Activated CD4-positive, alpha-beta memory T cell treated with anti-CD3 and anti-CD28 coated beads for 36 hours (primary cell): ENCODE data around the gene UBR1. TPM values are rescaled to one million over a fixed set of nuclear protein-coding genes. Genes with fewer than 3 reads are reported as not detected.
"Not testable (repeated sequence)": the region's sequence is repeated elsewhere in the genome, so short reads cannot be mapped to it uniquely, and the experiment has no call there.

Experiments used
- CTCF ChIA-PET: fragments of 350-600 bp; sonication (Branson Sonifier 250); formaldehyde crosslinking; loops from one replicate; lab custom pipeline; 2021; ENCODE audit warnings: antibody characterized with exemption, inconsistent platforms; lab: Charles Lee
- POLR2A ChIA-PET: fragments of 350-600 bp; sonication (Branson Sonifier 250); formaldehyde crosslinking; loops from one replicate; lab custom pipeline; 2021; ENCODE audit warnings: antibody characterized with exemption; lab: Charles Lee
- DNase-seq: peaks from one replicate; pipeline ENCODE4 v3.0.0-alpha.2; 2020
- H3K27ac Mint-ChIP-seq: one replicate; pipeline ENCODE4 v1.8.0; 2021; ENCODE audit warnings: mixed read lengths
- H3K27me3 Mint-ChIP-seq: one replicate; pipeline ENCODE4 v1.8.0; 2021; ENCODE audit warnings: mixed read lengths
- H3K36me3 Mint-ChIP-seq: one replicate; pipeline ENCODE4 v1.8.0; 2021; ENCODE audit warnings: mixed read lengths
- H3K4me1 Mint-ChIP-seq: one replicate; pipeline ENCODE4 v1.8.0; 2021; ENCODE audit warnings: low read depth, mixed read lengths
- H3K4me3 Mint-ChIP-seq: one replicate; pipeline ENCODE4 v1.8.0; 2021; ENCODE audit warnings: mild to moderate bottlenecking, mixed read lengths
- H3K9me3 Mint-ChIP-seq: one replicate; pipeline ENCODE4 v1.8.0; 2021; ENCODE audit warnings: mixed read lengths
- intact Hi-C: fragments of 100-400 bp; cut with micrococcal nuclease; formaldehyde crosslinking; loops from one replicate; pipeline ENCODE4 v1.15.1; 2023
- total RNA-seq, 2 experiments: library from RNA; stranded (reverse); gene quantifications; one replicate each; pipeline ENCODE4 v1.2.3, GENCODE V29; 2021

UBR1 gene
- total RNA-seq, 2 experiments from 2014 or later, result 24.5 to 29.7 TPM

DNA sequence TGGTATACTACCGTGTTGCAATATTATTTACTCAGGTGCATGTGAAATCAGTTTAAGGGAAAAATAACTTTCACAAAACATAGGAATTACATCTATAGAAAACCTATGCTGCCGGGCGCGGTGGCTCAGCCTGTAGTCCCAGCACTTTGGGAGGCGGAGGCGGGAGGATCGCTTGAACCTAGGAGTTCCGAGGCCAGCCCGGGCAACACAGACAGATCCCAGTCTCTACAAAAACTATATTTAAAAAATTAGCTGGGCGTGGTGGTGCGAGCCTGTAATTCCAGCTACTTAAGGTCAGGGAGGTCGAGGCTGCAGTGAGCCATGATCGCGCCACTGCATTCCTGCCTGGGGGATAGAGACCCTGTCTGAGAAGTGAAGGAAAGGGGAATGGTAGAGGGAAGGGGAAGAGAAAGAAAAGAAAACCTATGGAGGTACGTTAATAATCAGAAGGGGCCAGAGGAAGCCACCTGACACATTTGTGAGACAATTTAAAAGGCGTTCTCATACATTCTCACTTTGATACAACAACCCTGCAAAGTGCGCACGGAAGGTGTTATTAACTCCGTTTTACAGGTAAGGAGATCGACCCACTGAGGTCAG lies 27.1 kb upstream of the UBR1 start:
- Mint-ChIP-seq H3K4me3 (peak overlapping the region; percentile 84), H3K9me3 (peaks cover 5% of the 10 kb centered on the region), H3K27me3 (peaks cover 4% of the 10 kb centered on the region), H3K27ac (peak overlapping the region; percentile 71), H3K4me1 (peaks cover 16% of the 10 kb centered on the region), H3K36me3 (peaks cover 6% of the 10 kb centered on the region)
- intact Hi-C loops, result loop anchor here (1.0 to 5.0 kb wide), 3 partner anchors 10 to 54 kb away; partner anchors contain the start of gene CCNDBP1
- DNase-seq, result no peak
- ChIA-PET POLR2A (interaction anchor here (0.7 kb wide), 1 partner anchor 551 kb away, joined by 3 read pairs; no protein-coding TSS in a partner anchor), CTCF (interaction anchor here (2.3 kb wide), 1 partner anchor 10 kb away, joined by 6 read pairs; no protein-coding TSS in a partner anchor)

DNA sequence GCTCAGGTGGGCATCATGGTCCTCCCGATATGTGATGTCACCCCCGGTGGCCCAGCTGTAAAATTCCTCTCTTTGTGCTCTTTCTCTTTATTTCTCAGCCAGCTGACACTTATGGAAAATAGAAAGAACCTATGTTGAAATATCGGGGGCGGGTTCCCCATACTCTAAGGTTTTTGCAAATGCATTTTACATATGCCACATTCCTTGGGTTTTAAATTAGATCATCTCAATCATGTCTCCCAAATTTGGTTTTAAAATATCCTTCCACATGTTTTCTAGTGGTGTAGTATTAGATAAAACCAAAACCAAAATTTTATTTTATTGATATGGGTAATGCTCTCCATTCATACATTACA lies 23.1 kb upstream of the UBR1 start:
- Mint-ChIP-seq H3K9me3 (peaks cover 5% of the 10 kb centered on the region), H3K36me3 (no peaks in the 10 kb centered on the region), H3K27ac (no peak overlapping the region), H3K4me3 (no peak overlapping the region), H3K4me1 (peaks cover 5% of the 10 kb centered on the region), H3K27me3 (peaks cover 6% of the 10 kb centered on the region)
- intact Hi-C loops, result no loop called here
- no peak for DNase-seq
- POLR2A ChIA-PET, result no interaction called here
- CTCF ChIA-PET, result no interaction called here

DNA sequence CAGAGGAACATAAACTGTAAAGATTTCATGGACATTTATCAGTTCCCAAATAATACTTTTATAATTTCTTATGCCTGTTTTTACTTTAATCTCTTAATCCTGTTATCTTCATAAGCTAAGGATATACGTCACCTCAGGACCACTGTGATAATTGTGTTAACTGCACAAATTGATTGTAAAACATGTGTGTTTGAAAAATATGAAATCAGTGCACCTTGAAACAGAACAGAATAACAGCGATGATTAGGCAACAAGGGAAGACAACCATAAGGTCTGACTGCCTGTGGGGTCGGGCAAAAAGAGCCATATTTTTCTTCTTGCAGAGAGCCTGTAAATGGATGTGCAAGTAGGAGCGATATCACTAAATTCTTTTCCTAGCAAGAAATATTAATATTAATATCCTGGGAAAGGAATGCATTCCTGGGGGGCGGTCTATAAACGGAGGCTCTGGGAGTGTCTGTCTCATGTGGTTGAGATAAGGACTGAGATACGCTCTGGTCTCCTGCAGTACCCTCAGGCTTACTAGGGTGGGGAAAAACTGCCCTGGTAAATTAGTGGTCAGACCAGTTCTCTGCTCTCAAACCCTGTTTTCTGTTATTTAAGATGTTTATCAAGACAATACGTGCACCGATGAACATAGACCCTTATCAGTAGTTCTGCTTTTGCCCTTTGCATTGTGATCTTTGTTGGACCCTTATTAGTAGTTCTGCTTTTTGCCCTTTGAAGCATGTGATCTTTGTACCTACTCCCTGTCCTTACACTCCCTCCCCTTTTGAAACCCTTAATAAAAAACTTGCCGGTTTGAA lies 22.5 kb upstream of the UBR1 start:
- H3K27me3 Mint-ChIP-seq, H3K36me3 Mint-ChIP-seq, H3K4me3 Mint-ChIP-seq, DNase-seq, intact Hi-C loops, H3K9me3 Mint-ChIP-seq, H3K4me1 Mint-ChIP-seq, H3K27ac Mint-ChIP-seq: not testable (repeated sequence)
- ChIA-PET CTCF (interaction anchor here (0.6 to 0.7 kb wide), 2 partner anchors 34 to 107 kb away, joined by 3 read pairs; no protein-coding TSS in a partner anchor), POLR2A (interaction anchor here (0.6 kb wide), 1 partner anchor 118 kb away, joined by 3 read pairs; no protein-coding TSS in a partner anchor)

DNA sequence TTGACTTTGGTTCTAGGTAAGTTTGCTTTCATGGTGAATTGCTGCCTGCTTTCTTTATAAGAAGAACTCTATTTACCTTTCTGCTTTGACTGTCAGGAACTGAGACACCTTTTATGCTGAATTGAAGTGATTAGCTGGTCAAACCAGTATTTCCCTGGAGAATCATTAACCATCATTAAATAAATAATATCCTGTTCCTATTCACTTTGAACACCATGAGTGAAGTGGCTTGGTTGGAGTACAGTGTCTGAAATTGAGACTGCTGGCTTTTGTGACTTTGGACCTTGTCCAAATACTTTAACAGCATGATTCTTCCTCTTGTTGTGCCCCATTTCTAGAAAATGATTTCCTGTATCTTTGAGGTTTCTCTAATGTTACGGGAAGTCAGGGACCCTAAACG lies 21.9 kb upstream of the UBR1 start:
- Mint-ChIP-seq H3K9me3 (peaks cover 5% of the 10 kb centered on the region), H3K27me3 (peaks cover 6% of the 10 kb centered on the region), H3K4me1 (peaks cover 8% of the 10 kb centered on the region), H3K36me3 (no peaks in the 10 kb centered on the region), H3K27ac (no peak overlapping the region), H3K4me3 (no peak overlapping the region)
- ChIA-PET CTCF (interaction anchor here (0.6 to 0.7 kb wide), 2 partner anchors 33 to 107 kb away, joined by 3 read pairs; no protein-coding TSS in a partner anchor), POLR2A (interaction anchor here (0.6 kb wide), 1 partner anchor 117 kb away, joined by 3 read pairs; no protein-coding TSS in a partner anchor)
- DNase-seq, result no peak
- intact Hi-C loops, result no loop called here

DNA sequence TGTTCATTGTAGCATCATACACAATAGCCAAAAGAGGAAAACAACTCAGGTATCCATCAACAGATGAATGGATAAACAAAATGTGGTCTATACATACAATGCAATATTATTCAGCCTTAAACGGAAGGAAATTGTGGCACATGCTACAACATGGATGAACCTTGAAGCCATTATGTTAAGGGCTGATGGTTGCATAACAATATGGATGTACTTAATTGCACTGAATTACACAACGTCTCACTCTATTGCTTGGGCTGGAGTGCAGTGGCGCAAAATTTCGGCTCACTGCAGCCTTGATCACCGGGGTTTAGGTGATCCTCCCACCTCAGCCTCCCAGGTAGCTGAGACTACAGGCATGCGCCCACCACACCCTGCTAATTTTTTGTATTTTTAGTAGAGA lies 20.5 kb upstream of the UBR1 start:
- intact Hi-C loops, result no loop called here
- H3K4me3 Mint-ChIP-seq, result no peak overlapping the region
- H3K9me3 Mint-ChIP-seq, result peaks cover 5% of the 10 kb centered on the region
- no peak overlapping the region for H3K27ac Mint-ChIP-seq
- H3K27me3 Mint-ChIP-seq, result peaks cover 6% of the 10 kb centered on the region
- ChIA-PET POLR2A (no interaction called here), CTCF (no interaction called here)
- no peak for DNase-seq
- no peaks in the 10 kb centered on the region for H3K36me3 Mint-ChIP-seq
- peaks cover 15% of the 10 kb centered on the region for H3K4me1 Mint-ChIP-seq

DNA sequence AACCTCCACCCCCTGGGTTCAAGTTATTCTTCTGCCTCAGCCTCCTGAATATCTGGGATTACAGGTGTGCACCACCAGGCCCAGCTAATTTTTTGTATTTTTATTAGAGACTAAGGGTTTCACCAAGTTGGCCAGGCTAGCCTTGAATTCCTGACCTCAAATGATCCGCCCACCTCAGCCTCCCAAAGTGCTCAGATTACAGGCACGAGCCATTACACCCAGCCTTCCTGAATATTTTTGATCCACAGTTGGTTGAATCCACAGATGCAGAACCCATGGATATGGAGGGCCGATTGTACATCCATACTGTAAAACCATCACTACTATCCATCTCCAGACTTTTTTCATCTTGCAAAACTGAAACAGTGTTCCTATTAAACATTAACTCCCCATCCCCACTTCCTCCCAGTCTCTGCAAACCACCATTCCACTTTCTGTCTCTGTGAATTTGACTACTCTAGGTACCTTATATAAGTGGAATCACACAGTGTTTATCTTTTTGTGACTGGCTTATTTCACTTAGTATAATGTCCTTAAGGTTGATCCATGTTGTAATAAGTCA lies 19.3 kb upstream of the UBR1 start:
- Mint-ChIP-seq H3K4me3 (no peak overlapping the region), H3K4me1 (peaks cover 15% of the 10 kb centered on the region), H3K36me3 (no peaks in the 10 kb centered on the region), H3K27me3 (peaks cover 3% of the 10 kb centered on the region), H3K27ac (no peak overlapping the region), H3K9me3 (peaks cover 5% of the 10 kb centered on the region)
- POLR2A ChIA-PET, result no interaction called here
- intact Hi-C loops, result no loop called here
- no peak for DNase-seq
- CTCF ChIA-PET, result no interaction called here

DNA sequence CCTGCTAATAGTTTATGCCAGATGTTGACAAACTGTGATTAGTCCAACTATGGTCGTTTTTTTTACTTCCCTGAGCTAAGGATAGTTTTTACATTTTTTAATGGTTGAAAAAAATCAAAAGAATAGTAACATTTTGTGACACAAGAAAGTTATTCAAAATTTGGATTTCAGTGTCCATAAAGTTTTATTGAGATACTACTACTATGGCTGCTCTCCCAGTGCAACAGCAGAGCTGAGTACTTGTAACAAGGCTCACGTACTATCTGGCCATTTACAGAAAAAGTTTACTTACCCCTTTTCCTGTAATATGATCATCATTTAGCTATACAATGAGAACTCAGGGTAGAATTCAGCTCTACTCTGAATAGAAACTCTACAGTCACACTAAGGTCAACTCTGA lies 16.0 kb upstream of the UBR1 start:
- Mint-ChIP-seq H3K9me3 (no peaks in the 10 kb centered on the region), H3K4me3 (peak overlapping the region; percentile 81), H3K4me1 (peaks cover 12% of the 10 kb centered on the region), H3K36me3 (no peaks in the 10 kb centered on the region), H3K27me3 (peaks cover 4% of the 10 kb centered on the region), H3K27ac (no peak overlapping the region)
- no peak for DNase-seq
- POLR2A ChIA-PET, result interaction anchor here (2.0 kb wide), 1 partner anchor 15 kb away, joined by 10 read pairs; the partner anchor contains the start of gene UBR1
- CTCF ChIA-PET, result interaction anchor here (0.8 to 1.6 kb wide), 4 partner anchors 11 to 103 kb away, joined by 3 to 6 read pairs (median 4); partner anchors contain the start of gene TMEM62
- intact Hi-C loops, result no loop called here

DNA sequence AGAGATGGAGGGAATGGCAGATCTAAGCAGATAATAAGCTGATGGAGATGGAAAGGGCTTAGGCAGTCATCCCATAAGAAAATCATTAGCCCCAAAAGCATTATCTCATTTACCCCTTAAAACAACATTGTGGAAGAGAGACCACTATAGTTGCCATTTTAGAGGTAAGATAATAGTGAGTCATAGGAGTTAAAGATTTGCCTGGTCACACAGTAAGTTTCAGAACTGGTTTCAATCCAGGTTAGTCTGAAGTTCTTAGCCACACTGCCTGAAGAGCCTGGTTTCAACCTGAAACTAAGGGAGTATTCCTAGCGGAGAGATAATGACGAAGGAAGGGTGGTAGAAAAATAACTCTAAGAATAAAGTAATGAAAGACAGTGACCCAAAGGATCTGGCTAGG lies 13.0 kb upstream of the UBR1 start:
- POLR2A ChIA-PET, result no interaction called here
- Mint-ChIP-seq H3K36me3 (no peaks in the 10 kb centered on the region), H3K27ac (no peak overlapping the region), H3K4me3 (no peak overlapping the region), H3K9me3 (no peaks in the 10 kb centered on the region), H3K27me3 (peaks cover 6% of the 10 kb centered on the region), H3K4me1 (peaks cover 12% of the 10 kb centered on the region)
- DNase-seq, result no peak
- CTCF ChIA-PET, result interaction anchor here (1.6 kb wide), 1 partner anchor 85 kb away, joined by 5 read pairs; no protein-coding TSS in a partner anchor
- intact Hi-C loops, result no loop called here

DNA sequence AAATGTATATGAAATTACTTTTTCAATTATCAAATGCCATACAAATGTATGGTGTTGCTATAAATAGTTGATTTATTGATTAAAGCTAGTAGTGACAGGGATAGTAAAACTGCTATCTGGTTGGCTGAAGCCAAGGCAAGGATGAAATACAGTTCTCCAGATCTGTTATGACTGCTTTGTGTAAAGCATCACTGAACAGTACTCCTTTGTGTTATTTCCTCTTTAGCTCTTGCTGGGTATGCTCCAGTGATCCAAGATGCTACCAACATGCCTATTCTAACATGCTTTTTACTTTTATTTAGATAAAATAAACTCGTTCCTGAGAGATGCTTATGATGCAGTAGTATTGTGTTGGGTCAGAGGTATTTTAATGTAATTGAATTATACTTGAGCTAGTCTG lies 12.4 kb upstream of the UBR1 start:
- H3K27ac Mint-ChIP-seq, result no peak overlapping the region
- intact Hi-C loops, result no loop called here
- H3K4me3 Mint-ChIP-seq, result no peak overlapping the region
- H3K9me3 Mint-ChIP-seq, result no peaks in the 10 kb centered on the region
- DNase-seq, result no peak
- H3K4me1 Mint-ChIP-seq, result peaks cover 11% of the 10 kb centered on the region
- no peaks in the 10 kb centered on the region for H3K36me3 Mint-ChIP-seq
- ChIA-PET POLR2A (no interaction called here), CTCF (interaction anchor here (1.6 kb wide), 1 partner anchor 86 kb away, joined by 5 read pairs; no protein-coding TSS in a partner anchor)
- H3K27me3 Mint-ChIP-seq, result peaks cover 6% of the 10 kb centered on the region

DNA sequence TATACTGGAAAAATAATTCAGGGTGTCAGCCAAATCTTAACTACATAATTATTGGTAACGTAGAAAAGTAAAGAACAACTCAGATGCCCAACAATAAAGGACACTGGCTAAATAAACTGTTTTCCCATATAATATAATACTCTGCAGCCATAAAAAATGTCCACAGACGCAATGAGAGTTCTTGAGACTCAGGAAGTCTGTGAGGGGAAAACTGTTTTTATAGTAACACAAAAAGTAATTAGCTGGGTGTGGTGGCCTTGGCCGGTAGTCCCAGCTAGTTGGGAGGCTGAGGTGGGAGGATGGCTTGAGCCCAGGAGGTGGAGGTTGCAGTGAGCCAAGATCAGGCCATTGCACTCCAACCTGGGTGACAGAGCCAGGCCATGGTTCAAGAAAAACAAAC lies 5.5 kb upstream of the UBR1 start:
- Mint-ChIP-seq H3K4me1 (peaks cover 3% of the 10 kb centered on the region), H3K27me3 (peaks cover 4% of the 10 kb centered on the region), H3K9me3 (no peaks in the 10 kb centered on the region), H3K36me3 (no peaks in the 10 kb centered on the region), H3K27ac (no peak overlapping the region), H3K4me3 (no peak overlapping the region)
- ChIA-PET CTCF (no interaction called here), POLR2A (no interaction called here)
- no peak for DNase-seq
- intact Hi-C loops, result no loop called here

DNA sequence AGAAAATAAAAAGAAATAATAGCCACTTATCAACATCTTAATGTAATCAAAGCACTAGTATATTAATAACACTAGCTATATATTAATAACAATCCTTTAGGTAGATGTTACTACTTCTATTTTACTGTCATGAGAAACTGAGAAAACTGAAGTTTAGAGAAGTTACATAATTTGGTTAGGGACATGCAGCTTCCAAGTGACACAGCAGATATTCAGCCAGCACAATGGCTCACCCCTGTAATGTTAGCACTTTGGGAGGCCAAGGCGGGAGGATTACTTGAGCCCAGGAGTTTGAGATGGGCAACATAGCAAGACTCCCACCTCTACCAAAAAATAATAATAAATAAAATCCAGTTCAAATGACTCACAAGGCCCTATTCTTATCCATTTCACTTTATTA lies 1.9 kb upstream of the UBR1 start:
- ChIA-PET CTCF (no interaction called here), POLR2A (interaction anchor here (2.1 kb wide), 1 partner anchor 15 kb away, joined by 10 read pairs; no protein-coding TSS in a partner anchor)
- peaks cover 25% of the 10 kb centered on the region for H3K4me1 Mint-ChIP-seq
- H3K27ac Mint-ChIP-seq, result no peak overlapping the region
- H3K36me3 Mint-ChIP-seq, result peaks cover 14% of the 10 kb centered on the region
- H3K9me3 Mint-ChIP-seq, result no peaks in the 10 kb centered on the region
- DNase-seq, result no peak
- no peak overlapping the region for H3K4me3 Mint-ChIP-seq
- intact Hi-C loops, result loop anchor here (2.0 to 5.0 kb wide), 2 partner anchors 77 to 220 kb away; partner anchors contain the start of gene CCNDBP1
- H3K27me3 Mint-ChIP-seq, result no peaks in the 10 kb centered on the region

DNA sequence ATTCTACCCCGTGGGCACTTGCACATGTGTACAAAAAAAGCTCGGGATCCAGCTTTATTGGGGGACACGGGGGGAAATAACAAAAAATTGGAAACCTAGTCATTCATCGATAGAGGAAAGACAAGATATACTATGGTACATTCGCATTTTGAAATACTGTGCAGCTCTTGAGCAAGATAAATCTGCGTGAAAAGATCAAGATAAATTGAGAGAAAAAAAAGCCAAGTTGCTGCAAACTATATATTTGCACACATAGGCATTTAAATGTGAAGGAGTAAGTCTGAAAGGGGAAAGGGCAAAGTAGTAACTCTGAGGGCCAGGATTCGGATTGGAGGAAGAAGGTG lies 620 bp upstream of the UBR1 start:
- Mint-ChIP-seq H3K4me1 (peaks cover 33% of the 10 kb centered on the region), H3K27me3 (no peaks in the 10 kb centered on the region), H3K9me3 (no peaks in the 10 kb centered on the region), H3K36me3 (peaks cover 22% of the 10 kb centered on the region), H3K27ac (peak overlapping the region; percentile 95), H3K4me3 (peak overlapping the region; percentile 89)
- CTCF ChIA-PET, result interaction anchor here (0.6 to 0.9 kb wide), 2 partner anchors 15 to 22 kb away, joined by 3 read pairs; no protein-coding TSS in a partner anchor
- no peak for DNase-seq
- POLR2A ChIA-PET, result interaction anchor here (0.7 to 2.1 kb wide), 5 partner anchors 11 to 80 kb away, joined by 3 to 10 read pairs (median 3); no protein-coding TSS in a partner anchor
- intact Hi-C loops, result loop anchor here (1.0 to 5.0 kb wide), 3 partner anchors 78 to 833 kb away; partner anchors contain the start of genes CCNDBP1, GANC and TMEM87A
